Activated naive CD8-positive, alpha-beta T cell treated with anti-CD3 and anti-CD28 coated beads, Interleukin-2, amount 10 ng/mL, durations not matched to agents 7 days and 5 days (primary cell): Measurements from ENCODE around the gene POLE2. TPM values are rescaled to one million over a fixed set of nuclear protein-coding genes. Genes with fewer than 3 reads are reported as not detected.
"Not testable (repeated sequence)": the region's sequence is repeated elsewhere in the genome, so short reads cannot be mapped to it uniquely, and the experiment has no call there.

ENCODE experiments used
- ATAC-seq: fragments of 150-1000 bp; cut with Tn5 transposase; one replicate; pipeline ENCODE4 v1.10.0; 2021; ENCODE audit warnings: low read depth, moderate library complexity
- POLR2A ChIA-PET: fragments of 350-600 bp; sonication (Branson Sonifier 250); formaldehyde crosslinking; loops from one replicate; lab custom pipeline; 2021; ENCODE audit warnings: antibody characterized with exemption; lab: Charles Lee
- DNase-seq: peaks from one replicate; pipeline ENCODE4 v3.0.0; 2021
- H3K27ac Mint-ChIP-seq: one replicate; pipeline ENCODE4 v1.8.0; 2022; ENCODE audit warnings: mild to moderate bottlenecking, mixed read lengths
- H3K27me3 Mint-ChIP-seq: one replicate; pipeline ENCODE4 v1.8.0; 2022; ENCODE audit warnings: mild to moderate bottlenecking, moderate library complexity, mixed read lengths
- H3K36me3 Mint-ChIP-seq: one replicate; pipeline ENCODE4 v1.8.0; 2021; ENCODE audit warnings: mild to moderate bottlenecking, mixed read lengths
- H3K4me1 Mint-ChIP-seq: one replicate; pipeline ENCODE4 v1.8.0; 2021; ENCODE audit warnings: mixed read lengths
- H3K4me3 Mint-ChIP-seq: one replicate; pipeline ENCODE4 v1.8.0; 2022; ENCODE audit warnings: mild to moderate bottlenecking, moderate library complexity, mixed read lengths
- H3K9me3 Mint-ChIP-seq: one replicate; pipeline ENCODE4 v1.8.0; 2021; ENCODE audit warnings: mixed read lengths
- total RNA-seq, 2 experiments: library from RNA; stranded (reverse); gene quantifications; one replicate each; pipeline ENCODE4 v1.2.3, GENCODE V29; 2021

POLE2 gene
- total RNA-seq, 2 experiments from 2014 or later: 24.0 to 25.5 TPM

- POLR2A ChIA-PET: interaction anchor here (0.6 to 3.0 kb wide), 22 partner anchors 11 to 1238 kb away, joined by 3 to 102 read pairs (median 4); partner anchors contain the start of genes CDKL1, DNAAF2, KLHDC2 and LRR1
- Mint-ChIP-seq H3K36me3 (peaks cover 29% of the 10 kb centered on the region), H3K4me3 (peak within 1 kb of the TSS; percentile 97), H3K27me3 (no peaks in the 10 kb centered on the region), H3K9me3 (no peaks in the 10 kb centered on the region), H3K27ac (peak within 1 kb of the TSS; percentile 94), H3K4me1 (peaks cover 34% of the 10 kb centered on the region)
- ATAC-seq (peak; percentile 91), DNase-seq (peak; percentile 95)
Observed at GRCh38 chr14:49620182-49621113, 67.6 kb downstream of the POLE2 start, which contains the start of the genes MGAT2 and RPL36AL. Gene MGAT2 (plus strand): TSS chr14:49620799. CDS start chr14:49621269, 470 bp downstream. Gene RPL36AL (minus strand): TSS chr14:49620626. CDS start chr14:49619104, 1,522 bp downstream.

DNA sequence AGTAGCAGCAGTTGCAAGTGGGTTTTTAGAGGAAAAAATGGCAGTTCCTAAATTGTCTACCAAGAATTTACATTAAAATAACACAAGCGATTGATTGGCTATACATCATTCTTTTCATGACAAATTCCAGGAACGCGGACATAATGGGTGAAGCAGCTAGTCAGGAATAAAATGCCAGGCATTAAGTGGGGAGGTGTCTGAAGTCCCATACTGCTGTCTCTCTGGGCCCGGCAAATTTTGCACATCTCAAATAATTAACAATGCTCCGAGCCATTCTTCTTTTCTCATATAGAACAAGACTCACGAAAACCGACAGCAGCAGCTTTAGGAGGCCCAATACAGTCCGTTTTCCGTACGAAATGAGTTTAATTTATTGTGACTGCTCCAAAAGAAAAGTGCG is 68.3 kb downstream of the POLE2 start:
- POLR2A ChIA-PET: interaction anchor here (0.6 to 3.0 kb wide), 16 partner anchors 10 to 1239 kb away, joined by 3 to 102 read pairs (median 12); partner anchors contain the start of genes CDKL1, DNAAF2, KLHDC2 and LRR1
- ATAC-seq (no peak), DNase-seq (no peak)
- H3K4me1 Mint-ChIP-seq: peaks cover 30% of the 10 kb centered on the region
- no peaks in the 10 kb centered on the region for H3K9me3 Mint-ChIP-seq
- H3K27ac Mint-ChIP-seq: peak overlapping the region; percentile 94
- H3K27me3 Mint-ChIP-seq: no peaks in the 10 kb centered on the region
- peak overlapping the region; percentile 97 for H3K4me3 Mint-ChIP-seq
- H3K36me3 Mint-ChIP-seq: peaks cover 28% of the 10 kb centered on the region

- peaks cover 29% of the 10 kb centered on the region for H3K4me1 Mint-ChIP-seq
- DNase-seq, H3K27me3 Mint-ChIP-seq, ATAC-seq, H3K9me3 Mint-ChIP-seq: not testable (repeated sequence)
- peak overlapping the region; percentile 97 for H3K4me3 Mint-ChIP-seq
- H3K36me3 Mint-ChIP-seq: peaks cover 30% of the 10 kb centered on the region
- POLR2A ChIA-PET: interaction anchor here (1.2 to 3.0 kb wide), 6 partner anchors 10 to 1202 kb away, joined by 4 to 102 read pairs (median 45); partner anchors contain the start of genes DNAAF2, LRR1 and RPS29
- peak overlapping the region; percentile 31 for H3K27ac Mint-ChIP-seq
Observed at GRCh38 chr14:49619273-49619672, 68.7 kb downstream of the POLE2 start.

- Mint-ChIP-seq H3K27ac (peak overlapping the region; percentile 10), H3K4me1 (peaks cover 23% of the 10 kb centered on the region), H3K9me3 (no peaks in the 10 kb centered on the region), H3K36me3 (peaks cover 35% of the 10 kb centered on the region), H3K4me3 (peak overlapping the region; percentile 2), H3K27me3 (no peaks in the 10 kb centered on the region)
- no peak for DNase-seq
- ATAC-seq: no peak
- POLR2A ChIA-PET: interaction anchor here (0.5 to 1.7 kb wide), 3 partner anchors 15 to 19 kb away, joined by 3 to 7 read pairs (median 7); partner anchors contain the start of gene LRR1
Observed at GRCh38 chr14:49617852-49618519, 70.0 kb downstream of the POLE2 start.

DNA sequence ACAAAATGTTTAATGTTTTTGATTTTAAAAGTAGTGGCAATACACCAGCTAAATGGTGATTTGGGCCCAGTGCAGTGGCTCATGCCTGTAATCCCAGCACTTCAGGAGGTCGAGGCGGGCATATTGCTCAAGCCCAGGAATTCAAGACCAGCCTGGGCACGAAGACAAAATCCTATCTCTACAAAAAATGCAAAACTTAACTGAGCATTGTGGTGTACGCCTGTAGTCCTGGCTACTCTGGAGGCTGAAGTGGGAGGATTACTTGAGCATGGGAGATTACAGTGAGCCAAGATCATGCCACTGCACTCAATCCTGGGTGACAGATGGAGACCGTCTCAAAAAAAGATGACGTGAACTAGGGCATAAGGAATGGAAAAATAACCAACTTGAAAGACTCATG is 72.2 kb downstream of the POLE2 start:
- Mint-ChIP-seq H3K9me3 (no peaks in the 10 kb centered on the region), H3K4me1 (peaks cover 19% of the 10 kb centered on the region), H3K27ac (no peak overlapping the region), H3K4me3 (no peak overlapping the region), H3K27me3 (no peaks in the 10 kb centered on the region), H3K36me3 (peaks cover 25% of the 10 kb centered on the region)
- POLR2A ChIA-PET: interaction anchor here (1.4 kb wide), 1 partner anchor 17 kb away, joined by 3 read pairs; the partner anchor contains the start of gene LRR1
- ATAC-seq (no peak), DNase-seq (no peak)

- Mint-ChIP-seq H3K36me3 (peaks cover 29% of the 10 kb centered on the region), H3K9me3 (no peaks in the 10 kb centered on the region), H3K27ac (no peak overlapping the region), H3K27me3 (no peaks in the 10 kb centered on the region), H3K4me1 (peaks cover 21% of the 10 kb centered on the region), H3K4me3 (no peak overlapping the region)
- ATAC-seq: no peak
- POLR2A ChIA-PET: interaction anchor here (0.8 kb wide), 1 partner anchor 28 kb away, joined by 3 read pairs; the partner anchor contains the start of gene RPS29
- DNase-seq: no peak
Observed at GRCh38 chr14:49614196-49614595, 73.8 kb downstream of the POLE2 start.

GRCh38 chr14:49612671-49613070 is 75.3 kb downstream of the POLE2 start:
- DNase-seq: no peak
- no peaks in the 10 kb centered on the region for H3K9me3 Mint-ChIP-seq
- H3K4me1 Mint-ChIP-seq: peaks cover 16% of the 10 kb centered on the region
- POLR2A ChIA-PET: interaction anchor here (6.1 kb wide), 1 partner anchor 8 kb away, joined by 38 read pairs; the partner anchor contains the start of genes MGAT2 and RPL36AL
- ATAC-seq: no peak
- peaks cover 26% of the 10 kb centered on the region for H3K36me3 Mint-ChIP-seq
- H3K4me3 Mint-ChIP-seq: no peak overlapping the region
- no peaks in the 10 kb centered on the region for H3K27me3 Mint-ChIP-seq
- H3K27ac Mint-ChIP-seq: no peak overlapping the region

DNA sequence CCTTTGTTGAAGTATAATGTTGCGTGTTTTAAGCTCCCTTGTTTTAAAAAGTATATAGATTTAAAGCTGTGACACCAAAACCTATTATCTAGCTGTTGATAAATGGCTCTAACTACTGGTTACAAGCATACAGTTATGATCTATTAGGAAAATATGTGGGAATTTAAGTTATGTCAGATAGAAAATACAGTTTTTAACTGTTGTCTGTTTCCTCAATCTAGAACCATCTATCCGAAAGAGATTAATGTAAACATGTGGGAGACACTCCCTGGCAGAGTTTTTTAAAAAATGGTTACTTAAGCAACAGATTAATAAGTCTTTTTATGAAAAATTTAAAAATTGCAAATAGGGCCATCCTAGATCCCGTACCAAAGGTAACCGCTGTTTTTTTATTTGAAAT is 75.8 kb downstream of the POLE2 start:
- Mint-ChIP-seq H3K27me3 (no peaks in the 10 kb centered on the region), H3K9me3 (no peaks in the 10 kb centered on the region), H3K4me1 (peaks cover 13% of the 10 kb centered on the region), H3K4me3 (no peak overlapping the region), H3K36me3 (peaks cover 24% of the 10 kb centered on the region), H3K27ac (no peak overlapping the region)
- no peak for ATAC-seq
- POLR2A ChIA-PET: interaction anchor here (6.1 kb wide), 1 partner anchor 8 kb away, joined by 38 read pairs; the partner anchor contains the start of genes MGAT2 and RPL36AL
- DNase-seq: no peak

GRCh38 chr14:49607583-49607982 is 80.4 kb downstream of the POLE2 start:
- Mint-ChIP-seq H3K4me3 (no peak overlapping the region), H3K27me3 (no peaks in the 10 kb centered on the region), H3K36me3 (peaks cover 27% of the 10 kb centered on the region), H3K27ac (no peak overlapping the region), H3K4me1 (peaks cover 11% of the 10 kb centered on the region), H3K9me3 (no peaks in the 10 kb centered on the region)
- DNase-seq: no peak
- POLR2A ChIA-PET: interaction anchor here (1.2 to 6.1 kb wide), 3 partner anchors 9 to 27 kb away, joined by 4 to 38 read pairs (median 6); partner anchors contain the start of genes LRR1, MGAT2 and RPL36AL
- ATAC-seq: no peak

DNA sequence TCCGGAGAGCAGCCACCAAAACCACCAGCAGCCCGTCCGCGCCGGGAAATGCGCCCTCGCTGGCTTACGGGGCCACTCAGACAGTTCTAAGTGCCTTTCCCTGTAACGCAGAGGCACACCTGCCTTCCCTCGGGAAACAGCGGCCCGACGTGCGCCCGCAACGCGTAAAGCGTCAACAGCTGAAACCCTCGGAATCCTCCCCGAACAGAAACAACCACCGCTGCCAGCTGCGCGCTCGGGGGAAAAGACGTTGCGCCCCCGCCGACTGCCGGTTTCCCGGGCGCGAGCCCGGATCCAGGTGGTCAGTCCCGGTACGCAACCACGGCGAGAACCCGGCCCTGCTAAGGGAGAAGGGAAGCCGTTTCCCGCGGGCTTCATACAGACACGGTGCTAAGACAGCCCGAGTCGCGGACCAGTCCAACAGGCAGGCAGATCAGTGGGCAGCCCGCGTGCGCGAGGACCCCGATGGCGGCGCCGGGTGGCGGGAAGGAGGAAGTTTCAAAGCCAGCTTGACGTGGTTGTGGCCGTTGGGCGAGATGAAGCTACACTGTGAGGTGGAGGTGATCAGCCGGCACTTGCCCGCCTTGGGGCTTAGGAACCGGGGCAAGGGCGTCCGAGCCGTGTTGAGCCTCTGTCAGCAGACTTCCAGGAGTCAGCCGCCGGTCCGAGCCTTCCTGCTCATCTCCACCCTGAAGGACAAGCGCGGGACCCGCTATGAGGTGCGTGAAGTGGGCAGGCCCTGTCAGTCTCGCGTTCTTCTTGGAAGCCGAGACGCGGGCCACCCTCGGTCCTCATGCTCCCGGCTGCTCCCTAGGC is 89.3 kb downstream of the POLE2 start, which contains the start of gene LRR1:
Gene LRR1 (plus strand): TSS at position 456 of the 816 bp plus-strand sequence. CDS start 81 bp downstream, at position 537.
- no peaks in the 10 kb centered on the region for H3K9me3 Mint-ChIP-seq
- POLR2A ChIA-PET: interaction anchor here (0.5 to 3.5 kb wide), 16 partner anchors 9 to 483 kb away, joined by 3 to 79 read pairs (median 7); partner anchors contain the start of genes DNAAF2, KLHDC2, MGAT2 and NEMF
- peak; percentile 94 for DNase-seq
- H3K27ac Mint-ChIP-seq: peak within 1 kb of the TSS; percentile 97
- H3K4me3 Mint-ChIP-seq: peak within 1 kb of the TSS; percentile 95
- H3K27me3 Mint-ChIP-seq: peaks cover 2% of the 10 kb centered on the region
- H3K36me3 Mint-ChIP-seq: peaks cover 10% of the 10 kb centered on the region
- H3K4me1 Mint-ChIP-seq: peaks cover 28% of the 10 kb centered on the region
- ATAC-seq: peak; percentile 83

DNA sequence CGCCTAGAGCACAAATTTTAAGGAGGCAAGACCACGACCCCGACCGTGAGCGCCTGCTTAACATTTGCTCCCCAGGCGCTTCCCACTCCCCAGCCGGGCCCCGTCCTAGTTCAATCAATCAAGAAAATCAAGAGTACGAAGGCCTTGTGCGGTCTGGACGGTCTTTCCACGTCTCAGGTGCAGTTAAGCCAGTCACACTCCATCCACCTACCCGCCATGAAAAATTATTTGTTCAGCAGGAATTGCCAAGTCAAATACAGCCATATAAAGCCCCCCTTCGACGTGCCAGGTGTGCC is 89.9 kb downstream of the POLE2 start:
- Mint-ChIP-seq H3K36me3 (peaks cover 10% of the 10 kb centered on the region), H3K27ac (peak overlapping the region; percentile 97), H3K4me1 (peaks cover 28% of the 10 kb centered on the region), H3K27me3 (peaks cover 2% of the 10 kb centered on the region), H3K4me3 (peak overlapping the region; percentile 95), H3K9me3 (no peaks in the 10 kb centered on the region)
- DNase-seq (no peak), ATAC-seq (no peak)
- POLR2A ChIA-PET: interaction anchor here (0.5 to 3.5 kb wide), 11 partner anchors 9 to 266 kb away, joined by 3 to 79 read pairs (median 8); partner anchors contain the start of genes DNAAF2, KLHDC2, MGAT2 and NEMF
